ENCODE data around the gene DNAH2.

- no peak for TF ChIP-seq FOSL1 (CRISPR knock-in tag; IDR thresholded peaks at IDR 0.05; ENCODE audit: borderline replicate concordance)
- no peak for TF ChIP-seq HNRNPL (IDR thresholded peaks at IDR 0.05; ENCODE audit: low read depth, low read length)
- TF ChIP-seq TFE3 (CRISPR knock-in tag; IDR thresholded peaks at IDR 0.05), result no peak
- no peak for TF ChIP-seq SRSF4 (IDR thresholded peaks at IDR 0.05; ENCODE audit: low read depth, low read length, poor library complexity, severe bottlenecking)
- TF ChIP-seq CTCF (CRISPR knock-in tag; IDR thresholded peaks at IDR 0.05), result no peak
- no peak for TF ChIP-seq NFRKB (IDR thresholded peaks at IDR 0.05)
Measured at GRCh38 chr17:7811251-7811650, 93.7 kb downstream of the DNAH2 start.
